ENCODE results near the gene RAG2.
A peak's percentile ranks its signal among the peaks of the same experiment; 100 is the strongest.
"Not testable (repeated sequence)": the region's sequence is repeated elsewhere in the genome, so short reads cannot be mapped to it uniquely, and the experiment has no call there.

RAG2 gene

DNA sequence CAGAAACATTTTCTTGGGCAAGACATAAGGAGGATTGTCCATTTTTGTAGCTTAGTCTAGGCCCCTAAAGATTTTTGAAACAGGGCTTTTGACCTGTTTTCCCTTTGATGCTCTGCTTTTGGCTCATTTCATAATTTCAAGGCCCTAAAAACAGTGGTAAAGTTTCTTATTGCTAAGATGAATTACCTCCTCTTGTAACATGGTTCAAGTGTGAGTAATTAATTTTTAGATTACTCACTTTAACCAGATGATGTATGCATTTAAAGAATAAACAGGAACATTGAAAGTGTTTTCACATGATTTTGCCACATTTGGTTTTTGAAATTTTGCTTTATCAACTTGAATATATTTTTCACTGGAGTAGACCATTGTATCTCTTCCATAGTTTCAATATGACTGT is 1.2 kb downstream of the RAG2 start:
- no peak for DNase-seq

GRCh38 chr11:36594316-36594989 is 3.6 kb downstream of the RAG2 start, which contains the start of gene IFTAP:
TSS of gene IFTAP (plus strand) at chr11:36594502. CDS start at chr11:36610104, 15,602 bp downstream.
- peak; percentile 15 for DNase-seq

- DNase-seq = no peak
Measured at GRCh38 chr11:36591433-36591832, 6.6 kb downstream of the RAG2 start.

DNA sequence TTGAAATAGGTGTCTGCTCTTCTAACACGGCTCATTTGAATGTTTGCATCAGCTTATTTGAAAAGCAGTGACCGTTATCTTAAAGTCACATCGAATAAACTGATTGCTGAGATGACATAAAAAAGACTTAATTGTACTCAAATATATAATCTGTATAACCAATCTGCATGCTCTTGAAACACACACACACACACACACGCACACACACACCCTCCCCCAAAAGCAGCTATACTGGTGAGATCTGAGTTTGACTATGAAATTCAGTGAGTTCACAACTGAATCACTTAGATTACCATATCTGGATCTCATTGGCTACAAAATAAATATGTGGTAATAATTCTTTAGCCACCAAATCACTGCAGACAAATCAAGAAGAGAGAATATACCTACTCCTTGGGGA is 7.5 kb downstream of the RAG2 start:
- DNase-seq = no peak

DNA sequence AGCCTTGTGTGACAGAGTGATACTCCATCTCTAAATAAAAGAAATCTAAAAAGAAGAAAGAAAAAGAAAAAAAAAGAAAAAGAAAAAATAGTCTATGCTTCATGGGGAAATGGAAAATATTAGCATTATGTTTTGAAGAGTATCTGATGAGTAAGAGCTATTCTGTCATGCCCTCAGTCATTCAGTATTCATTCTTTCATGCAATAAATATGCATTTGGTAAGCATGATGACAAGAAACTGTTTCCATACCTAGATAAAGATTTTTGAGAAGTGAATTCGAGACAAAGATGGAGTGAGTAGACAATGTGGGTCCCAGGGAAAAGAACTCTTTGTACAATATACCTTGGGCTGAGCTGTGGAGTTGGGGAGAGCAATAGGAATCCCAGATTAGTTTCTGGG is 9.9 kb downstream of the RAG2 start:
- DNase-seq = no peak

GRCh38 chr11:36586543-36586942 is 11.5 kb downstream of the RAG2 start:
- DNase-seq = no peak

DNA sequence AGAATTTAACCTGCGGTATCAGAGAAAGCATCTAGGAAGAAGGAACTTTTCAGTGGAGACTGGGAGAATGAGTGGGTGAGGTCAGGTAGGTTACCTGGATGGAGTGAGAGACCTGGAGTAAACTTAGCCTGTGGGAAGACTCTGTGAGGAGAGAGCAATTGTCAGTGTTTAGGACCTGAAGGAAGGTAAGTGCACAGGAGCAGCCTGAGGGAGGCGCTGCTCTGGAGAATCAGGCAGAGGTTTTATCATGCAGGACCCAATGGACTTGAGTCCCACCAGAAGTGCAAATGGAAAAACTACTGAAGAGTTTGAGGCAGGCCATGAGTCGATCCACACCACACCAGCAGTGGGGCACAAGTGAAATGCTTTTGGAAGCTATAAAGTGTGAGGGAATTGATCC is 14.4 kb downstream of the RAG2 start:
- no peak for DNase-seq

- no peak for DNase-seq
Measured at GRCh38 chr11:36581536-36581935, 16.5 kb downstream of the RAG2 start.

GRCh38 chr11:36578458-36578857 is 19.6 kb downstream of the RAG2 start:
- DNase-seq = no peak

DNA sequence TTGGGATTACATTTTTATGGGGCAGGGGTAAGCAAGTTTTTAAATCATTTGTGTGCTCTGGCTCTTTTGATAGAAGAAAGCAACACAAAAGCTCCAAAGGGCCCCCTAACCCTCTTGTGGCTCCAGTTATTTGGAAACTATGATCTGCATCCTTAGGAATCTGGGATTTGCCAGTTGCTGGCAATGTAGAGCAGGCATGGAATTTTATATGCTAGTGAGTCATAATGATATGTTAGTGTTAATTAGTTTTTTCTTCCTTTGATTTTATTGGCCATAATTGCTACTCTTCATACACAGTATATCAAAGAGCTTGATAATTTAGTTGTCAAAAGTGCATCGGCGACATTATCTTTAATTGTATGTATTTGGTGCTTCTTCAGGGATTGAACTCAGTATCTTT is 20.2 kb downstream of the RAG2 start:
- DNase-seq = no peak

DNA sequence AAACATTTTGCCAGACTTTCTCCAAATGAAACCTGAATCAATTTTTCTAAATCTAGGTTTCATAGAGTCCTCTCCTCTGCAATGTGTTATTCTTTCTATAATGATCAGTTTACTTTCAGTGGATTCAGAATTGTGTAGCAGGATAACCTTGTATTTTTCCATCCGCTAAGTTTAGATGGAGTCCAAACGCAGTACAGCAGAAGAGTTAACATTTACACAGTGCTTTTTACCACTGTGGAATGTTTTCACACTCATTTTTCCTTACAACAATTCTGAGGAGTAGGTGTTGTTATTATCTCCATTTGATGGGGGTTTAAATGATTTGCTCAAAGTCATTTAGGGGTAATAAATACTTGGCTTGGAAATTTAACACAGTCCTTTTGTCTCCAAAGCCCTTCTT is 20.7 kb downstream of the RAG2 start:
- DNase-seq = no peak

- DNase-seq = no peak
Measured at GRCh38 chr11:36574486-36574885, 23.6 kb downstream of the RAG2 start.

DNA sequence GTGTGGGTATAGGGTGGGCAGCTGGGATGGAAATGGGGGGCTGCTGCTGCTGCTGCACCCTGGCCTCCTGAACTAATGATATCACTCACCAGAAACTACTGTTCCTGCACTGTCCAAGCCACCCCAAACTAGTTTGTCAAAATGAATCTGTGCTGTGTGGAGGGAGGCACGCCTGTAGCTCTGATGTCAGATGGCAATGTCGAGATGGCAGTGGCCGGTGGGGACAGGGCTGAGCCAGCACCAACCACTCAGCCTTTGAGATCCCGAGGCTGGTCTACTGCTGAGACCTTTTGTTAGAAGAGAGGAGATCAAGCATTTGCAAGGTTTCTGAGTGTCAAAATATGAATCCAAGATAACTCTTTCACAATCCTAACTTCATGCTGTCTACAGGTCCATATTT is 28.9 kb downstream of the RAG2 start:
- no peak for DNase-seq

DNA sequence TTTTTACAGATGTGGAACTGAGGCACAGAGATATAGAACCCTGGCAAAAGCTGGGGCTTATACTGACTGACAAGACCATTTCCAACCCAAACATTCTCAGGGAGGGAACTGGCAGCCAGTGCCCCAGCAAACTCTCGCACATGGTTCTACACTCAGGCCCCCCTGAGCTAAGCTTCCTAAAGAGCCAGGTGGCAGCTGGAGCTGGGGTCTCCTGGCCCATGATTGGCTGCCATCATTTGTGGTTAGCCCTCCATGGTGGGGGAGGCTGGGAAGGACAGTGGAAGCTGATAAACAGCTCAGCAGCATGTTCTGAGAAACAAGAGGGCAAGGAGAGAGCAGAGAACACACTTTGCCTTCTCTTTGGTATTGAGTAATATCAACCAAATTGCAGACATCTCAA is 30.3 kb downstream of the RAG2 start, which contains the start of gene RAG1:
TSS of gene RAG1 (plus strand) at position 314 of the 400 bp plus-strand sequence. CDS start 5,298 bp downstream, outside the sequence.
- DNase-seq = no peak

- no peak for DNase-seq
Measured at GRCh38 chr11:36566407-36567053, 31.5 kb downstream of the RAG2 start.

DNA sequence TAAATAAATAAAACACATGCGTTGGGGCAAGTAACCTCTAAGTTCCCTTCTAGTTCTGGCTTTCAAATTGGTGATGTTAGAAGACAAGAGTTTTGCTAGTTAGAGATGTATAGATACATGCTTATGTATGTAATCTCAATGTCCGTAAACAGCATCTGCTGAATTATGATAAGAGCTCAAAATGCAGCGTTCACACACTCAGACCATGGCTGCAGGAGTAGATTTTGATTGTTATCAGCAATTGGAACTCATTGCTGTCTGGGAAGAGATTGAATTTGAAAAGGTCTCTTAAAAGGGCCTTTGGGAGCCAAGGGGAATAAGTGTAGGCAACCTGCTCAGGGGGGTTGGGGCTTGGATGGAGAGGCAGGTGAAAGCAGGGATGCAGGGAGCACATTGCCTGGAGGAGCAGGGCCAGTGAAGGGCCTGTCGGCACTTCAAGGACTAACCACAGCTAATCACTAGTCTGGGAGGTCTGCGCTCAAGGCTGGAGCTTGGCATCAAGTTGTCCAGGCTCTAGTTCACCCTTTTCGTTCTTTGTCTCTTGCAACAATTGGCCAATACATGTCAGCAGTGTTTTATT is 32.9 kb downstream of the RAG2 start:
- no peak for DNase-seq

DNA sequence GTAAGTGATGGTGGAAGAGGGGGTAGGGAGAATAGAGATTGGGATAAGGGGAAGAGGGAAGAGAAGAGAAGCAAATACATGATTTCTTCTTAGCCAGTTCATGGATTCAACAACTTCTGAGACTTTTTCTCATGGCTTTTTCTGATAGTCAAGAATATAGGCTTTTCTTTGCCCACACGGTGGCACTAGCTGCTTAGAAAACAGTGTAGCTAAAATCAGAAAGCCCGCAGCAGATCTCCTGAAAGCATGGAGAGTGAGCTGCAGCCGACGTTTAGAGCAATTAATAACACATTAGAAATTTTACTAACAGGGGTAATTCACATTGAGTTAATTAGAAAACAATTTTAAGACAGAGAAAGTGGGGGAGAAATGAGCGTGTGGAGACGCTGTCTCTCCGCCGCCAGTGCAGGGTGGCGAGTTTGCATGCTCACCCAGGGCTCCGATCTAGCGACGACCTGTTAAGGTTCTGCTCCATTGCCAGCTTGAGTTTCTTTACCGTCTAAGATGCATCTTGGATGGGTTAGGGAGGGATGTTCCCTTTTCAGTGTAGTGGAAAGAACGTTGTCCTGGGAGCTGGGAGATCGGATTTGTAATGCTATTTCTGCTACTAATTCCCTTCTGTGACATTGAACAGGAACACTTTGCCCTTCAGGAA is 33.5 kb downstream of the RAG2 start:
- DNase-seq = peak; percentile 33

GRCh38 chr11:36558571-36559413 is 39.2 kb downstream of the RAG2 start:
- no peak for DNase-seq

GRCh38 chr11:36557991-36558390 is 40.0 kb downstream of the RAG2 start:
- DNase-seq = no peak

GRCh38 chr11:36557390-36557789 is 40.6 kb downstream of the RAG2 start:
- DNase-seq = not testable (repeated sequence)

- DNase-seq = no peak
Measured at GRCh38 chr11:36550385-36551115, 47.5 kb downstream of the RAG2 start.

All from activated CD8-positive, alpha-beta memory T cell treated with anti-CD3 and anti-CD28 coated beads, Interleukin-2, amount 50 U/mL, for 4 hours (primary cell).